Keratinocyte (primary cell): ENCODE data around the gene TMEM126B.
"Not testable (repeated sequence)": the region's sequence is repeated elsewhere in the genome, so short reads cannot be mapped to it uniquely, and the experiment has no call there.

Experiments
- CTCF ChIP-seq, 3 experiments: IDR thresholded peaks in 1 of 3; conservative IDR thresholded peaks in 1 of 3; optimal IDR thresholded peaks in 1 of 3; 2 replicates in 2 of 3; 3 replicates in 1 of 3; pipeline versions ENCODE3 to v1.5.1; 2011; ENCODE audit warnings: low read length in 3 of 3, mild to moderate bottlenecking in 3 of 3, moderate library complexity in 2 of 3, control low read depth in 1 of 3, inconsistent platforms in 1 of 3; ENCODE audit not compliant: insufficient read depth in 2 of 3; ENCODE audit errors: extremely low read depth in 1 of 3
- EZH2 ChIP-seq: IDR thresholded peaks from one replicate; pipeline ENCODE4 v1.6.1; 2012; ENCODE audit warnings: inconsistent platforms, mild to moderate bottlenecking, low read length, moderate library complexity

DNA sequence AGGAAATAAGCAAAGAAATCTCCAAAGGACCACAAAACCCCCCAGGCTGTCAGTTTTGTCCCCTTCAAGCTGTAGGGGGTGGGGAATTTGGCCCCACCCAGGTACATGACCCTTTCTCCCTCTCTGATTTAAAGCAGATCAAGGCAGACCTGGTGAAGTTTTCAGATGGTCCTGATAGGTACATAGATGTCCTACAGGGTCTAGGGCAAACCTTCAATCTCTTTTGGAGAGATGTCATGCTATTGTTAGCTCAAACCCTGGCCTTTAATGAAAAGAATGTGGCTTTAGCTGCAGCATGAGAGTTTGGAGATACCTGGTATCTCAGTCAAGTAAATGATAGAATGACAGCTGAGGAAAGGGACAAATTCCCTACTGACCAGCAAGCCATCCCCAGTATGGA is 19.8 kb upstream of the TMEM126B start:
- TF ChIP-seq CTCF (optimal IDR thresholded peaks at IDR 0.05 in 1 of 3, IDR thresholded peaks at IDR 0.05 in 1 of 3, conservative IDR thresholded peaks at IDR 0.05 in 1 of 3; ENCODE audit: extremely low read depth in 1 of 3, insufficient read depth in 2 of 3, low read length in 3 of 3); EZH2: not testable (repeated sequence)
